GM19463 (cell line): ENCODE measurements around the gene MSL1.

Experiments used
- ATAC-seq: cut with Tn5 transposase; IDR thresholded peaks from one replicate; pipeline ENCODE4 v1.9.1; 2021; ENCODE audit warnings: mild to moderate bottlenecking, moderate library complexity; ENCODE audit not compliant: unreplicated experiment

The MSL1 gene, protein sequence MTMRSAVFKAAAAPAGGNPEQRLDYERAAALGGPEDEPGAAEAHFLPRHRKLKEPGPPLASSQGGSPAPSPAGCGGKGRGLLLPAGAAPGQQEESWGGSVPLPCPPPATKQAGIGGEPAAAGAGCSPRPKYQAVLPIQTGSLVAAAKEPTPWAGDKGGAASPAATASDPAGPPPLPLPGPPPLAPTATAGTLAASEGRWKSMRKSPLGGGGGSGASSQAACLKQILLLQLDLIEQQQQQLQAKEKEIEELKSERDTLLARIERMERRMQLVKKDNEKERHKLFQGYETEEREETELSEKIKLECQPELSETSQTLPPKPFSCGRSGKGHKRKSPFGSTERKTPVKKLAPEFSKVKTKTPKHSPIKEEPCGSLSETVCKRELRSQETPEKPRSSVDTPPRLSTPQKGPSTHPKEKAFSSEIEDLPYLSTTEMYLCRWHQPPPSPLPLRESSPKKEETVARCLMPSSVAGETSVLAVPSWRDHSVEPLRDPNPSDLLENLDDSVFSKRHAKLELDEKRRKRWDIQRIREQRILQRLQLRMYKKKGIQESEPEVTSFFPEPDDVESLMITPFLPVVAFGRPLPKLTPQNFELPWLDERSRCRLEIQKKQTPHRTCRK

DNA sequence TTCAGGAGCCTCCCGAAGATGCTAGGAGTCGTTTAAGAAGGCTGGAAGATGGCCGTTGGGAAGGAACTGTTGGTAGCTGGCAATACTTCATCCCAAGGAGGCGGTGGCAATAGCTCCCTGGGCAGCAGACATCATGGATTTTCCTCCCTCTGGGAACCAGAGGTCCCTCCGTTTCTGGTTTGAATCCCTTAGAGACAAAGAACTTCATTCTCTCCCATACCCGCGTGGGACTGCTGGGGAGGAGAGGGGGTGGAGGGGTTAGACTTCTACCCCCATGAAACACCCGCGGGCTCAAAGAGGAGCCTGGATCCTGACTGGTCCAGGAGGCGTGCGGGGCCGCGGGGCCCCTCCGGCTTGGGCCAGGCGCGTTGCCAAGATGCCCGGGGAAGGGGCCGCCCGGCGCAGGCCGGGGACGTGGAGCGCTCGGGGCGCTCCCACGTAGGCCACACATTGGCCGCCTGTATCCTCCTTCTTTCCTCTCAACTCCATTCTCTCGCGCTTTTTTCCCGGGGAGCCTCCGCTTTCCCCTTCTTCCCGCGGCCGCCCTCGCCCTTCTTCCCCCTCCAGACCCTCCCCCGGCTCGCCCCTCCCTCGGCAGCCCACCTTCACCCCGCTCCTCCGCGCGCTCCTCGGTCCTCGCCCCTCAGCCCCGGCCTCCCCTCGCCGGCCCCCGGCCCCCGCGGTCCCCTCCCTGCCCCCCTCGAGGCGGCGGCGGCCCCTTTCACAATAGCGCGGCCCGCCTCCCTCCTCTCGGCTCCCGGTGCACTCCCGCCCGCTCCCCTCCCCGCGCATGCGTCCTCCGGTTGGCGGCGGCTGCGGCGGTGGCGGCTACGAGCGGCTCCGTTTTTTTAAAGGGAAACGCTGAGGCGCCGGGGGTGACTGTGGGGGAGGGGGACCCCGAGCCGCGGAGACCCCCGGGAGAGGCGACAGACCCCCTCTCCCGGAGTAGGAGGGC is at the start of gene MSL1:
Gene MSL1 (plus strand): TSS at position 791 of the 955 bp plus-strand sequence. CDS start 642 bp downstream, outside the sequence.
- peak; percentile 60 for ATAC-seq

DNA sequence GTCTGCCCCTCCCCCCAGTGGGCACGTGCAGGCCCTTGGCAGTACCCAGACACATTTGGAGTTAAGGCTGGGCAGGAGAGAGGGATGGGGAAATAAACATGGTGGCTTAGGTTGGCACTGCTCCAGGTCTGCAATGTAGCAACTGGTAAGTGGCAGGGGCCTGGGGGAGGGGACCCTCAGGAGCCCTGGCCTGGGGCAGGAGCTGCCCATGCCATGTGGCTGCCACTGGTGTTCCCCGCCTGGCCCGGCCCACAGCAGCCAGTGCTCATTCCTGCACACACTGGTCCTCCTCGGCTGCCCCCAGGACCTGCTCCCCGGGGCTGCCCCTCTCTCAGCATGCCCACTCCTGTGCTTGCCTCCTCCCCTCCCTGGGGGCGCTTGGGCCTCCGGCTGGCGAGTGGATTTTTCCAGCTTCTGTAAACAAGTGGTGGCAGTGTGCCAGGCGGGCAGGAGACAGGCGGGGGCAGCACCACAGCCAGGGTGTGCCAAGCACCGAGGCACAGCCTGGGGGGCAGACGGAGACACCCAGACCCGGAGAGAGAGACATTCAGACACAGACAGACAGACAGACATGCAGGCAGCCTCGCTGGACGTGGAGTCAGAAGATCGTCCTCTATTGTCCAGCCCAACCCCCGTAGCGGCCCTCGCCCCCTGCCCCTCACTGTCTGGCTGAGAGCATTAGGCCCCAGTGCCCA is 49.6 kb upstream of the MSL1 start:
- no peak for ATAC-seq

DNA sequence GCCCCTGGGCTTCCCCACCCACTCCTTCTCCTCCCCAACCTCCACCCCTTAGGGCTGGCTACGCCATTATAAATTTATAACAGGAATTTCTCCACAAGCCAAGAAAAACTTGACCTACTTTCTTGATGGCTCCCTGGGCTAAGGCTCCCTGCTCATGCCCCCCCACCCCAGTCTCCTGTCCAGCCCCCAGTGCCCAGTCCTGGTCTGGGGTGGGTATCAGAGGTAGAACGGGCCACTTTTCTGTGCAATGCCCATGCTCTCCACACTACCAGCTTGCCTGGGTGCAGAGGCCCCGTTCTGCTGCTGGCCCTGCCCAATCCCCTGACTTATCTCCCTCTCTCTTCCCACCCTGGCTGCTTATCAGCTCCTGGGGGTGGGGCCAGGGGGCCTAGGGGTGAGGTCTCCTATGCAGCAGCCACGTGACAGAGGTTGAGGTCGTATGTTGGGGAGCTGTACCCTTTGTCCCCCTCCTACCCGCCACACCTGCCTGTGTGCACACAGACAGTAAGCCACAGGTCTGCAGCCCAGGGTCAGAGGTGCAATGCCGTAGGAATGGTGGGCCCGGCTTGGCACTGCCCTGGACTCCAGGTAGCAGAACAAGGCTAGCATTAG is 48.9 kb upstream of the MSL1 start:
- ATAC-seq: no peak

DNA sequence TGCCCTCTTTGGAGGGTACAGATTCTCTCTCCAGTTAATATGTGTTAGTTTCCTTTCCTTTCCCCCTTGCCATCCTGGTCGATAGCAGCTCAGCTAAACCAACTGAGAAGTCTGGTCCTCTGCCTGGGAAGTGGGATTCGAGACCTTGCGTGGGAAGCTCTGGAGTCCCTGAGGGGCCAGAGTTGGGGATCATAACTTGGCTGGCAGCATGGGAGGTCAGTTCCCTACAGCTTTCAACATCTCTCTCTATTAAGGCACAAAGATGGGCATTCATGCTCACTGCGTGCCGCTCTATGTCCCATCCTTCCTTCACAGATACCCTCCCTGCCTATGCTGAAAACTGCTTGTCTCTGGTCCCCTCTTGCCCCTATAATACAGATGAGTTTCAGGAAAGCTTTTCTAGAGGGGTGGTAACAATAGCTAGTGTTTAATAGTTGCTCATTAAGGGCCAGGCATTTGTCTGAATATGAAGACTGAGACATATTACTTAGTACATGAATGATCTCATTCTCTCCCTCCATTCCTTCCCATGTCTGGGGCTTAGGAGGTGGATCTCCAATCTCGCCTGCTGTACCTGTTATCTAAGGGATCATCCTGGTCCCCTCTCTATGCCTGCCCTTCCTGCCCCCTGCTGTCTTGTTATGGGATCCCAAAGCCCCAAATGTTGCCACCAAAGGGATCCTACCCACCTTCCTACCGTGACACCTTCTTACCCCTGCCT is 48.2 kb upstream of the MSL1 start:
- no peak for ATAC-seq

DNA sequence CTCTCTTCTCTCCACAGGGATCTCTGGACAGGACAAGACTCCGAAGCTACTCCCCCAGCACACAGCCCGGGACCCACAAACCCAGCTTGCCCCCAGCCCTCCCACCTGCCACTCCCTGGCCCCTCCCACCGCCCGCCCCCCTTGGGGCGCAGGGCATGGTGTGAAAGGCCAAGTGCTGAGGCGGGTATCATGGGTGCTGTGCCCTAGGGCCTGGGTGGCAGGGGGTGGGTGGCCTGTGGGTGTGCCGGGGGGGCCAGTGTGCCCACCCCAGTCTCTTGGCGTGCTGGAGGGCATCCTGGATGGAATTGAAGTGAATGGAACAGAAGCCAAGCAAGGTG is 47.6 kb upstream of the MSL1 start:
- no peak for ATAC-seq

DNA sequence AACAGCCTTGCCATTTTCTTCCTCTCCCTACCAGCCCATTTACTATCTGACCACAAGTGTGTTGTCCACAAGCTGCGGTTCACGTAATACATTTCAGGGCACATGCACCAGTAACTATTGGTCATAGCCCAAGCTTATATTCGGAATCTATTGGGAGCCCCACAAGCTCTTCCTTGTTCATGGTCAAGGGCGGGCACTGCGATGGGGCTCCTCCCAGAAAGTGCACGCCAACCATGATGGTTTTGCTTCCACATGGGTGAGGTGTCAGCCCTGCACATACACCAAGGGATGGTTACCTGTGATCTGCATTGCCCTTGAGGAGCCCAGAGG is 46.9 kb upstream of the MSL1 start:
- ATAC-seq: no peak

DNA sequence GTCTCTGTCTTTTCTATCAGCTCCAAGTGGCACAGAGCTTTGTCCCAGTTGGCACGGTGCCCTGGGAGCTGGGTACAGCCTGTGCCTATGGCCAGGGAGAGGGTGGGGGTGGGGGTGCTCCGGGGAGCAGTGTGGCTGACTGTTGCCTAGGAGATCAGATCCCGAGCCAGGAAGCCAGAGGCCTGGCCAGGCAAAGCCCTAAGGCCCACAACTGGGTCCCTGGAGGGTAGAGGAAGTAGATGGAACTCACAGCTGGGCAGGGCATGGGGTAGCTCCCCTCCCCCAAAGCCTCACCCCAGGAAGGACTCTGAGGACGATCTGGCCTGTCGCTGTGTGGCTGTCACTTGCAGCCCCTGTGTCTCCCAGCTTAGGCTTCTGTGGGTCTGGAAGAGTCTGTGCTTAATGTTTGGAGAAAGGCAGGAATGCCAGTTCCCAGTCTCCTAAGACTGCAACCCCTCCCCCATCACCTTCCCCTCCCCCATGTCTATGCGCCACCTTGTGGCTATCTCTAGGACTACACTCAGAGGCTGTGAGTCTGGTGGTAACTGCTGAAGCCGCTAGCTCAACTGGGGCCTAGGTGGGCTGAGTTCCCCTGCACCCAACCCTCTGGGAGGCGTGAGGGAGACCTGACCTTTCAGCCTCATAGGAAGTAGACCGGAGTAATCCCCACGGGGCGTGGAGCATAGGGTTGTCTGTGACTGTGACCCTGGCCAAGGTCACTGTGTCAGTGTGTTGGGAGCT is 46.4 kb upstream of the MSL1 start:
- no peak for ATAC-seq

DNA sequence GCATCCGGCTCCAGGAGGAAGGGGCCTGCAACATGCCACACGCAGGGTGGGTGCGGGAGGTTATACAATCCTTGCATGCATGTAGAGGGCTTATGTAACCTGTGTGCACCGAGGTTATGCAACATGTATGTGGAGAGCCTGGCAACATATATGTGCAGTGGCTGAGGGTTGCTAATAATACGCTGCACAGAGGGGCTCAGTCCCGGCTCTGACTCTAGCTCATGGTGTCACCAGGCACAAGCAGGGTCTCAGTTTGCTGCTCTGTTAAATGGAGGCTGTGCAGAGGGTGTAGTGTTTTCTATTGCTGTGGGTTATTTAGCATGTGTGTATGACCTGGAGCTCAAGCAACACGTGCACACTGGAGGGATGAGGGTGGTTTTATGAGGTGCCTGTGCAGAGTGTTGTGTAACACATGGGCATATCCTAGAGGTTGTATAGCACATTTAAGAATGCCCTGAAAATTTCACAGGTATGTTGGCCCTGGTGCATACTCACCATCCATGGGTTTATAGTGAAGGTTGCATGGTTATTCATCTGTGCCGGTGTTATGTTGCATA is 45.8 kb upstream of the MSL1 start:
- ATAC-seq: no peak

DNA sequence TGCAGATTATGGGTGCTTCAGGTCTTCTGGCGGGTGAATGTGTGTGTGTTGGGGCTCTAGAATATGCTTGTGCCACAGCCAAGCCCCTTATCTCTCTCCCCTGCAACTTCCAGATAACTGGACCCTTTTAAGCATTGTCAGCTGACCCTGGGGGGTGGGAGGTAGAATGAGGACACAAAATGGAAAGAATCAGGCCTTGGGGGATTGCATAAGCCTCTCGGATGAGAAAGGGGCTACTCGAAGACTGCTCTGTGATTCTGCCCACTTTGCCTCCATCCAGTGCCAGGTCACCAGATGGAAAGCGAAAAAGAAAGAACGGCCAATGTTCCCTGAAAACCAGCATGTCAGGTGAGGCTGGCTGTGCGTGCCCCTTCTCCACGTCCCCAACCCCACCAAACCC is 45.2 kb upstream of the MSL1 start:
- ATAC-seq: no peak

DNA sequence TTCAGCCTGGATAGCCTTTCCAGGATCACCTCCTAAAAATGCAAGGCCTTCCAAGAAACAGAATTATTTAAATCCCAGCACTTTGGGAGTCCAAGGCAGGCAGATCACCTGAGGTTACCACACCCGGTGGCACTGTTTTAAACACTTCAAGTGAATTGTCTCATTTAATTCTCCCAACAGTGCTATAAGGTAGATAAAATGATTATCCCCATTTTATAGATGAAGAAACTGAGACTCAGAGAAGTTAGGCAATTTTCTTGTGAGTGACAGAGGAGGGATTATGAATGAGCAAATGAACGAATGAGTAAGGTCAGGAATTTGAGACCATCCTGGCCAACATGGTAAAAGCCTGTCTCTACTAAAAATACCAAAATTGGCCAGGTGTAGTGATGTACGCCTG is 42.2 kb upstream of the MSL1 start:
- no peak for ATAC-seq

DNA sequence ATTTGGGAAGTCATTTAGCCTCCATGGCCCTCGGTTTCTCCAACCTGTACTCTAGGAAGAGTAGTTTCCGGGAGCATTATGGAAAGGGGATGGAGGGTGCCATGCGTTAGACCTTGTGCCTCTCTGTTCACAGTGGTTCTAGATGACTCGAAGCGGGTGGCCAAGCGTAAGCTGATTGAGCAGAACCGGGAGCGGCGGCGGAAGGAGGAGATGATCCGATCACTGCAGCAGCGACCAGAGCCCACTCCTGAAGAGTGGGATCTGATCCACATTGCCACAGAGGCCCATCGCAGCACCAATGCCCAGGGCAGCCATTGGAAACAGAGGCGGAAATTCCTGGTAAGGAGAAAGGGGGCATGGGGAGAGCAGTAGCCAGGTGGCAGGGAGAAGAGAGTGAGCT is 37.3 kb upstream of the MSL1 start:
- ATAC-seq: no peak

DNA sequence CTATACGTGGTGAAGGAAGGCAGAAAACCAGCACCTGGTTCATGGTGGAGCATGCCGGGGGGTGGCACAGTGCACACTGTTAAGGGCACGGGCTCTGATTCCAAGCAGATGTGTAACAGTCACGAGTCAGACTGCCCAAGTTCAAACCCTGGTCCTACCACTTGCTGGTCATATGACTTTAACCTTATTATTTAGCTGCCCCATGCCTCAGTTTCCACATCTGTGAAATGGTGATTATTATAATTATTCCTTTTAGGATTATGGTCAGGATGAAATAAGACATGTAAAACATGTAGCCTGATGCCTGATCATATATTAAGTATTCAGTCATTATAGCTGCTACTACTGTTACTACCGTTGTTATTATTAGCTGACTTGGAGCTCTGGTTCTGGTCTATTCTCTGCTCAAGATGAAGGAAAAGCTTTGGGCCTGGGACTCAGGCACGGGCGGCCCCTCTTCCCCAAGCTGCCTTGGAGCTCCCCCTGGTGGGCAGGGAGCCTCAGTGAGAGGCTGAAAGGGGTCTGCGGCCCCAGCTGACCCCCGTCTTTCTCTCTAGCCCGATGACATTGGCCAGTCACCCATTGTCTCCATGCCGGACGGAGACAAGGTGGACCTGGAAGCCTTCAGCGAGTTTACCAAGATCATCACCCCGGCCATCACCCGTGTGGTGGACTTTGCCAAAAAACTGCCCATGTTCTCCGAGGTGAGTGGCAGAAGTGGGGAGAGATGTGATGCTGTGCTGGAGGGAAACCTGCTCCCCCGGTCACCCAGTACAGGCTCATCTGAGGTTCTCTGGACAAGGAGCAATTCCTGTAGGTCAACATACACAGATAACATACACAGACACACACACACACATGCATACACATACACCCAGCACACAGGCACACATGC is 35.4 kb upstream of the MSL1 start:
- no peak for ATAC-seq

DNA sequence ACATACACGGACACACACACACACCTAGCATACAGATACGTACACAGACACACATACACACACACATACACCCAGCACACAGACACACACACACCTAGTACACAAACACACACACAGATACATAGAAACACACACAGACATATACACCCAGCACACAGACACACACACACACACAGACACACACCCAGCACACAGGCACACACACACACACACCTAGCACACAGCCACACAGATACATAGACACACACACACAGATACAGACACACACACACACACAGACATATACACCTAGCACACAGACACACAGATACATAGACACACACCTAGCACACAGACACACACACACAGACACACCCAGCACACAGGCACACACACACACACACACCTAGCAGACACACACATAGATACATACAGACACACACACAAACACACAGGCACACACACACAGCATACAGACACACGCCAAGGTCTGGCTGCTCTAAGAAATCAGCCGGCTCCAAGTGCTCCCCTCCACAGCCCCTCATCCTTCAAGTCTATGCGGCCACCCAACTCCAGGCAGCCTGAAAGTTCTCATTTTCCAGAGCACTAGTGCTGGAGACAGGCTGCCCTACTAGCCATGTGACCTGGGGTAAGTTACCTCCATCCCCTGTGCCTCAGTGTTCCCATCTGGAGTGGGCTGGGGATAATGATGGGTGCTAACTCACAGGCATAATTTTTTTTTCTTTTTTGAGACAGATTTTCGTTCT is 34.5 kb upstream of the MSL1 start:
- no peak for ATAC-seq

DNA sequence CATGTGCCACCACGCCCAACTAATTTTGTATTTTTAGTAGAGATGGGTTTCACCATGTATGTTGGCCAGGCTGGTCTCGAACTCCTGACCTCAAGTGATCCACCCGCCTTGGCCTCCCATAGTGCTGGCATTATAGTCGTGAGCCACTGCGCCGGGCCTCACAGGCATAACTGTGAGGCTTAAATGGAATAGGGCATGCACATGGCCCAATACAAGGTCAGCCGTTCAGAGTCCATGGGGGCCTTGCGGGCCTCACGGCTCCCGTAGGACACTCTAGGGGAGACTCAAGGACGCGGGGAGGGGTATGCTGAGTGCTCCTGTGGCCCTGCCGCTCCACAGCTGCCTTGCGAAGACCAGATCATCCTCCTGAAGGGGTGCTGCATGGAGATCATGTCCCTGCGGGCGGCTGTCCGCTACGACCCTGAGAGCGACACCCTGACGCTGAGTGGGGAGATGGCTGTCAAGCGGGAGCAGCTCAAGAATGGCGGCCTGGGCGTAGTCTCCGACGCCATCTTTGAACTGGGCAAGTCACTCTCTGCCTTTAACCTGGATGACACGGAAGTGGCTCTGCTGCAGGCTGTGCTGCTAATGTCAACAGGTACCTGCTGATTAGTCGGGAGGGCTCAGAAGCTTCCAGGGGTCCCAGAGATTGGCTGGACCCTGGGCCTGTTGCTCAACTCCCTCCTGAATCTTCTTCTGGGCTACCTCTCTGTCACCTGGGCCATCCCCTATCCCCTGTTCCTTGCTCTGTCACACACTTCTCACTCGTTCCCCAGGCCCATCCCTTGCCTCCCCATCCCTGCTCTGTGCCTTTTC is 33.7 kb upstream of the MSL1 start:
- no peak for ATAC-seq

DNA sequence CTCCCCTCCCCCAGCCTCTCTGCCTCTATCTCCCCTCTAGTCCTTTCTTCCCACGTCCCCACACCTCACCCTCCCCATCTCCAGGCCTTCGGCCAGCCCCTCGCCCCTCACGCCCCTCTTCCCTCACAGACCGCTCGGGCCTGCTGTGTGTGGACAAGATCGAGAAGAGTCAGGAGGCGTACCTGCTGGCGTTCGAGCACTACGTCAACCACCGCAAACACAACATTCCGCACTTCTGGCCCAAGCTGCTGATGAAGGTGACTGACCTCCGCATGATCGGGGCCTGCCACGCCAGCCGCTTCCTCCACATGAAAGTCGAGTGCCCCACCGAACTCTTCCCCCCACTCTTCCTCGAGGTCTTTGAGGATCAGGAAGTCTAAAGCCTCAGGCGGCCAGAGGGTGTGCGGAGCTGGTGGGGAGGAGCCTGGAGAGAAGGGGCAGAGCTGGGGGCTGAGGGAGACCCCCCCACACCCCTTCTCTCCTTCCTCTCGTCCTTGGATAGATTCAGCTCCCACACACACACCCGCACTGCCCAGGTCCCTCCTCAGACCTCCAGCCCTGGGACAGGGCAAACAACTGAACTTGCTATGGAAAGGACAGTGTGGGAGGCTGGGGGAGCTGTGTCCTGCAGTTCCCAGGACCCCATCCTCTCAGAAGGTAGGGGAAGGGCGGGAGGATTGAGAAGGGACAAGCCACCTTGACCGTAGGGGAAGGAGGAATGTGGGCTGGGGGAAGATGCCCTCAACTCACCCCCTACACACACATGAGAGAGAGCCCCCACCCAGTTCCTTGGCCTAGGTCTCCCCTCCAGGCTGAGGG is 32.5 kb upstream of the MSL1 start:
- ATAC-seq: no peak
